ENCODE measurements around the gene TGM2.

- TF ChIP-seq POLR2A (IDR thresholded peaks at IDR 0.05; ENCODE audit: extremely low read depth, insufficient read length) (no peak), CTCF (IDR thresholded peaks at IDR 0.05; ENCODE audit: low read depth, low read length) (no peak)
Measured at GRCh38 chr20:38187517-38187916, 22.4 kb upstream of the TGM2 start.

Data from NB4 (cell line).